Activated T-helper 9 cell treated with anti-CD3 and anti-CD28 coated beads, Interleukin-2, amount 50 U/mL, for 16 hours (primary cell): ENCODE results near the gene USP14.
"Not testable (repeated sequence)": the region's sequence is repeated elsewhere in the genome, so short reads cannot be mapped to it uniquely, and the experiment has no call there.

Experiments
- DNase-seq: peaks from one replicate; pipeline ENCODE4 v3.0.0-alpha.2; 2020; ENCODE audit warnings: low read depth

The USP14 gene

GRCh38 chr18:158128-159036, at the start of gene USP14:
TSS of gene USP14 (plus strand) at chr18:158557. CDS start at chr18:158699, 142 bp downstream.
- DNase-seq, result peak; percentile 97

- DNase-seq, result not testable (repeated sequence)
Observed at GRCh38 chr18:108665-109063, 49.7 kb upstream of the USP14 start.

- not testable (repeated sequence) for DNase-seq
Observed at GRCh38 chr18:109130-109921, 49.0 kb upstream of the USP14 start.

GRCh38 chr18:109922-110261, 48.5 kb upstream of the USP14 start:
- DNase-seq, result not testable (repeated sequence)

- not testable (repeated sequence) for DNase-seq
Observed at GRCh38 chr18:110351-111201, 47.8 kb upstream of the USP14 start.

GRCh38 chr18:111306-112014, 46.9 kb upstream of the USP14 start:
- DNase-seq, result peak; percentile 65

GRCh38 chr18:112015-112733, 46.2 kb upstream of the USP14 start:
- DNase-seq, result not testable (repeated sequence)

GRCh38 chr18:120539-121260, 37.7 kb upstream of the USP14 start:
- not testable (repeated sequence) for DNase-seq

- no peak for DNase-seq
Observed at GRCh38 chr18:135045-135444, 23.3 kb upstream of the USP14 start.

GRCh38 chr18:136433-136832, 21.9 kb upstream of the USP14 start:
- DNase-seq, result peak; percentile 20

GRCh38 chr18:137327-137726, 21.0 kb upstream of the USP14 start:
- no peak for DNase-seq

- DNase-seq, result no peak
Observed at GRCh38 chr18:140670-141266, 17.6 kb upstream of the USP14 start.

- not testable (repeated sequence) for DNase-seq
Observed at GRCh38 chr18:142624-143296, 15.6 kb upstream of the USP14 start.

GRCh38 chr18:148841-149240, 9.5 kb upstream of the USP14 start:
- no peak for DNase-seq

- DNase-seq, result no peak
Observed at GRCh38 chr18:154151-154550, 4.2 kb upstream of the USP14 start.

GRCh38 chr18:155688-156087, 2.7 kb upstream of the USP14 start:
- no peak for DNase-seq

GRCh38 chr18:156514-157230, 1.7 kb upstream of the USP14 start:
- DNase-seq, result no peak

- no peak for DNase-seq
Observed at GRCh38 chr18:159037-159652, 788 bp downstream of the USP14 start.
